ENCODE results near the gene SMYD3.

Gene SMYD3

GRCh38 chr1:245855846-245856730 is 651.0 kb downstream of the SMYD3 start:
- peaks cover 4 to 5% of the 10 kb centered on the region in 2 donors for H3K4me1 ChIP-seq (ENCODE audit: control insufficient read depth in 1 of 2, insufficient read depth in 2 of 2, low read length in 2 of 2)
- H3K9me3 ChIP-seq (ENCODE audit: control insufficient read depth in 1 of 2, low read length in 2 of 2), result peaks cover 0 to 3% of the 10 kb centered on the region in 2 donors
- H3K27me3 ChIP-seq (ENCODE audit: low read depth, low read length), result no peaks in the 10 kb centered on the region
- H3K27ac ChIP-seq (ENCODE audit: low read length), result no peak overlapping the region
- H3K4me3 ChIP-seq (ENCODE audit: low read depth in 1 of 2, low read length in 2 of 2), result no peak overlapping the region
- peaks cover 0 to 5% of the 10 kb centered on the region in 2 donors for H3K36me3 ChIP-seq (ENCODE audit: control insufficient read depth in 1 of 2, insufficient read depth in 2 of 2, low read length in 2 of 2)

- no peaks in the 10 kb centered on the region for H3K4me1 ChIP-seq (ENCODE audit: control insufficient read depth in 1 of 2, insufficient read depth in 2 of 2, low read length in 2 of 2)
- no peak overlapping the region for H3K27ac ChIP-seq (ENCODE audit: low read length)
- peaks cover 0 to 8% of the 10 kb centered on the region in 2 donors for H3K36me3 ChIP-seq (ENCODE audit: control insufficient read depth in 1 of 2, insufficient read depth in 2 of 2, low read length in 2 of 2)
- H3K4me3 ChIP-seq (ENCODE audit: low read depth in 1 of 2, low read length in 2 of 2), result no peak overlapping the region
- H3K27me3 ChIP-seq (ENCODE audit: low read depth, low read length), result no peaks in the 10 kb centered on the region
- peaks cover 0 to 3% of the 10 kb centered on the region in 2 donors for H3K9me3 ChIP-seq (ENCODE audit: control insufficient read depth in 1 of 2, low read length in 2 of 2)
These were observed 653.8 kb downstream of the SMYD3 start for GRCh38 chr1:245853291-245853690.

- Histone ChIP-seq H3K4me3 (ENCODE audit: low read depth in 1 of 2, low read length in 2 of 2) (no peak overlapping the region), H3K36me3 (ENCODE audit: control insufficient read depth in 1 of 2, insufficient read depth in 2 of 2, low read length in 2 of 2) (no peaks in the 10 kb centered on the region), H3K9me3 (ENCODE audit: control insufficient read depth in 1 of 2, low read length in 2 of 2) (no peaks in the 10 kb centered on the region), H3K4me1 (ENCODE audit: control insufficient read depth in 1 of 2, insufficient read depth in 2 of 2, low read length in 2 of 2) (no peaks in the 10 kb centered on the region), H3K27me3 (ENCODE audit: low read depth, low read length) (no peaks in the 10 kb centered on the region), H3K27ac (ENCODE audit: low read length) (no peak overlapping the region)
These were observed 664.0 kb downstream of the SMYD3 start for GRCh38 chr1:245843101-245843500.

- H3K9me3 ChIP-seq (ENCODE audit: control insufficient read depth in 1 of 2, low read length in 2 of 2), result no peaks in the 10 kb centered on the region
- H3K4me3 ChIP-seq (ENCODE audit: low read depth in 1 of 2, low read length in 2 of 2), result no peak overlapping the region
- no peaks in the 10 kb centered on the region for H3K4me1 ChIP-seq (ENCODE audit: control insufficient read depth in 1 of 2, insufficient read depth in 2 of 2, low read length in 2 of 2)
- no peak overlapping the region for H3K27ac ChIP-seq (ENCODE audit: low read length)
- no peaks in the 10 kb centered on the region for H3K36me3 ChIP-seq (ENCODE audit: control insufficient read depth in 1 of 2, insufficient read depth in 2 of 2, low read length in 2 of 2)
- no peaks in the 10 kb centered on the region for H3K27me3 ChIP-seq (ENCODE audit: low read depth, low read length)
These were observed 665.0 kb downstream of the SMYD3 start for GRCh38 chr1:245842106-245842505.

- Histone ChIP-seq H3K27ac (ENCODE audit: low read length) (no peak overlapping the region), H3K4me1 (ENCODE audit: control insufficient read depth in 1 of 2, insufficient read depth in 2 of 2, low read length in 2 of 2) (no peaks in the 10 kb centered on the region)
These were observed 666.1 kb downstream of the SMYD3 start for GRCh38 chr1:245840971-245841370.

GRCh38 chr1:245837718-245838117 is 669.4 kb downstream of the SMYD3 start:
- Histone ChIP-seq H3K27ac (ENCODE audit: low read length) (no peak overlapping the region), H3K9me3 (ENCODE audit: control insufficient read depth in 1 of 2, low read length in 2 of 2) (no peaks in the 10 kb centered on the region), H3K27me3 (ENCODE audit: low read depth, low read length) (no peaks in the 10 kb centered on the region), H3K4me3 (ENCODE audit: low read depth in 1 of 2, low read length in 2 of 2) (no peak overlapping the region), H3K36me3 (ENCODE audit: control insufficient read depth in 1 of 2, insufficient read depth in 2 of 2, low read length in 2 of 2) (no peaks in the 10 kb centered on the region), H3K4me1 (ENCODE audit: control insufficient read depth in 1 of 2, insufficient read depth in 2 of 2, low read length in 2 of 2) (no peaks in the 10 kb centered on the region)

More at GRCh38 chr1:245840971-245841370, 666.1 kb downstream of the SMYD3 start:
- Histone ChIP-seq H3K4me3 (ENCODE audit: low read depth in 1 of 2, low read length in 2 of 2) (no peak overlapping the region), H3K27me3 (ENCODE audit: low read depth, low read length) (no peaks in the 10 kb centered on the region), H3K9me3 (ENCODE audit: control insufficient read depth in 1 of 2, low read length in 2 of 2) (no peaks in the 10 kb centered on the region), H3K36me3 (ENCODE audit: control insufficient read depth in 1 of 2, insufficient read depth in 2 of 2, low read length in 2 of 2) (no peaks in the 10 kb centered on the region)

GRCh38 chr1:245835386-245835785 is 671.7 kb downstream of the SMYD3 start:
- no peaks in the 10 kb centered on the region for H3K36me3 ChIP-seq (ENCODE audit: control insufficient read depth in 1 of 2, insufficient read depth in 2 of 2, low read length in 2 of 2)
- no peaks in the 10 kb centered on the region for H3K9me3 ChIP-seq (ENCODE audit: control insufficient read depth in 1 of 2, low read length in 2 of 2)
- H3K27ac ChIP-seq (ENCODE audit: low read length), result no peak overlapping the region
- no peak overlapping the region for H3K4me3 ChIP-seq (ENCODE audit: low read depth in 1 of 2, low read length in 2 of 2)
- no peaks in the 10 kb centered on the region for H3K27me3 ChIP-seq (ENCODE audit: low read depth, low read length)
- no peaks in the 10 kb centered on the region for H3K4me1 ChIP-seq (ENCODE audit: control insufficient read depth in 1 of 2, insufficient read depth in 2 of 2, low read length in 2 of 2)

- Histone ChIP-seq H3K4me3 (ENCODE audit: low read depth in 1 of 2, low read length in 2 of 2) (no peak overlapping the region), H3K4me1 (ENCODE audit: control insufficient read depth in 1 of 2, insufficient read depth in 2 of 2, low read length in 2 of 2) (no peaks in the 10 kb centered on the region), H3K27me3 (ENCODE audit: low read depth, low read length) (no peaks in the 10 kb centered on the region), H3K36me3 (ENCODE audit: control insufficient read depth in 1 of 2, insufficient read depth in 2 of 2, low read length in 2 of 2) (no peaks in the 10 kb centered on the region), H3K27ac (ENCODE audit: low read length) (no peak overlapping the region), H3K9me3 (ENCODE audit: control insufficient read depth in 1 of 2, low read length in 2 of 2) (no peaks in the 10 kb centered on the region)
These were observed 673.1 kb downstream of the SMYD3 start for GRCh38 chr1:245834002-245834401.

- no peak overlapping the region for H3K4me3 ChIP-seq (ENCODE audit: low read depth in 1 of 2, low read length in 2 of 2)
- H3K9me3 ChIP-seq (ENCODE audit: control insufficient read depth in 1 of 2, low read length in 2 of 2), result no peaks in the 10 kb centered on the region
- no peak overlapping the region for H3K27ac ChIP-seq (ENCODE audit: low read length)
- H3K4me1 ChIP-seq (ENCODE audit: control insufficient read depth in 1 of 2, insufficient read depth in 2 of 2, low read length in 2 of 2), result no peaks in the 10 kb centered on the region
- no peaks in the 10 kb centered on the region for H3K27me3 ChIP-seq (ENCODE audit: low read depth, low read length)
- H3K36me3 ChIP-seq (ENCODE audit: control insufficient read depth in 1 of 2, insufficient read depth in 2 of 2, low read length in 2 of 2), result no peaks in the 10 kb centered on the region
These were observed 674.1 kb downstream of the SMYD3 start for GRCh38 chr1:245832771-245833527.

- no peaks in the 10 kb centered on the region for H3K4me1 ChIP-seq (ENCODE audit: control insufficient read depth in 1 of 2, insufficient read depth in 2 of 2, low read length in 2 of 2)
- no peak overlapping the region for H3K4me3 ChIP-seq (ENCODE audit: low read depth in 1 of 2, low read length in 2 of 2)
- no peaks in the 10 kb centered on the region for H3K36me3 ChIP-seq (ENCODE audit: control insufficient read depth in 1 of 2, insufficient read depth in 2 of 2, low read length in 2 of 2)
- no peaks in the 10 kb centered on the region for H3K27me3 ChIP-seq (ENCODE audit: low read depth, low read length)
- H3K9me3 ChIP-seq (ENCODE audit: control insufficient read depth in 1 of 2, low read length in 2 of 2), result no peaks in the 10 kb centered on the region
- no peak overlapping the region for H3K27ac ChIP-seq (ENCODE audit: low read length)
These were observed 675.6 kb downstream of the SMYD3 start for GRCh38 chr1:245831518-245831917.

- Histone ChIP-seq H3K4me1 (ENCODE audit: control insufficient read depth in 1 of 2, insufficient read depth in 2 of 2, low read length in 2 of 2) (no peaks in the 10 kb centered on the region), H3K9me3 (ENCODE audit: control insufficient read depth in 1 of 2, low read length in 2 of 2) (no peaks in the 10 kb centered on the region), H3K27me3 (ENCODE audit: low read depth, low read length) (no peaks in the 10 kb centered on the region), H3K4me3 (ENCODE audit: low read depth in 1 of 2, low read length in 2 of 2) (no peak overlapping the region), H3K27ac (ENCODE audit: low read length) (no peak overlapping the region), H3K36me3 (ENCODE audit: control insufficient read depth in 1 of 2, insufficient read depth in 2 of 2, low read length in 2 of 2) (no peaks in the 10 kb centered on the region)
These were observed 677.3 kb downstream of the SMYD3 start for GRCh38 chr1:245829826-245830225.

All from muscle layer of duodenum (tissue), 2 donors.